ENCODE measurements around the gene GOLGA7B.
A peak's percentile ranks its signal among the peaks of the same experiment; 100 is the strongest.

GOLGA7B gene

DNA sequence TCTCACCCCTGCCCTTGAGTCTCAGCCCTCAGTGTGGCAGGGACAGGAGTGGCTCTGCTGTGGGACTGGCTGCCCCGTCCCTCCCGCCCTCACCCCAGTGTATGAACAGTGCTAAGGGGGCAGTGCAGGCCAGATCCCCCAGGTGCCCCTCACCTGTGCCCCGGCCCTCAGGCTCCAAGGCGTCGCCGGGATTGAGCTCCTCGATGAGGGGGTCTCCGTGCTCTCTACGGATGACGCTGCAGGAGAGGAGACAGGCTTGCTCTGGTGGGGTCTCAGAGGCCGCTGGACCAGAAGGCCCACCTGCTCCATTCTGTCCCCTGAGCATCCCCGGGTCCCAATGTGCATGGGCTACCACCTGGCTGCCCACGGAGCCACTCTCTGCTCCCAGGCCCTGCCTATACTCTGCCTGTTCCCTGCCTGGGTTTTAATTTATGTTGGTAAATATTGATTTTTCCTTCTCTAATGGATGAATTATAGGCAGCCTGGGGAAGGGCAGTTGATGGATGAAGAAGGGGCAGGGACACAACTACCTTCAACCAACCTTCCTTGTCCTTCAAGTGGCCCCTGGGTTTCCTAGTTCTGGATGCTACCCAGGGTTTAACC, 47.2 kb downstream of the GOLGA7B start:
- no peak for DNase-seq

GRCh38 chr10:97898429-97898828, 48.8 kb downstream of the GOLGA7B start:
- DNase-seq = no peak

DNA sequence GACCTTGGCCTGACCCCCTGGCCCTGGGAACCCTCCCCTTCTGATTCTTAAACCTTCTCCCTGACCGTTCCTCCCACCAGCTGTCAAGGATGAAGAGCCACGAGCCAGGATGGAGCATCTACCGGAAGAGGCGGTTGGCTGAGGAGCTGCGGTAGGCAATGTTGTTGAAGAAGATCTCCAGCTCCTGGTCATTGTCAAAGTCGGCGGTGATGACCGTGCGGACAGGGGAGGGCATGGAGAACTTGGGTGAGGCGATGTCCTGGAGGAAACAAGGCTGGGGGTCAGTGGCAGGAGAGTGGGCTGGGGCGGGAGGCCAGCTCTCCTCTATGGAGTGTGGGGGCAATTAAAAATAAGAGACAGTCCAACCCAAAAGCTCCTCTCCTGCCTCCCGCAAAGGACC, 51.7 kb downstream of the GOLGA7B start:
- no peak for DNase-seq

- DNase-seq = no peak
Observed at GRCh38 chr10:97903128-97904017, 53.7 kb downstream of the GOLGA7B start.

- no peak for DNase-seq
Observed at GRCh38 chr10:97904018-97904381, 54.4 kb downstream of the GOLGA7B start.

- DNase-seq = no peak
Observed at GRCh38 chr10:97904576-97904975, 54.9 kb downstream of the GOLGA7B start.

- DNase-seq = no peak
Observed at GRCh38 chr10:97905276-97905675, 55.6 kb downstream of the GOLGA7B start.

DNA sequence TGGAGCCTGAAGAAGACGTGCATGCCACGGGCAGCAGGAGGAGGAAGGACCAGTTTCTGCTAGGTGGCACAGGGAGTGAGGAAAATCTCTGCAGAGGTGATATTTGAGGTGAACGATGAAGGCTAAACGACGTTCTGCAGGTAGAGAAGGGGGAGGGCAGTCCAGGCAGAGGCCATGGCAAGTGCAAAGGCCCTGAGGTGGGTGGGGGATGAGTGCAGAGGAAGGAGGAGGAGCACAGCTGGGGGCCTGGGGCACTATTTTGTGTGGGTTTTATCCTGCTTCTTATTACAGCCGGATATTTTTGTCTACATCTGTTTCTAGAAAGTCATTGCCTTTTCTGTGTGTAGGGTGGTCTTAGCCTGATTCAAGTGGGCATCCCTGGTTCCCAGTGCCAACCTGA, 57.6 kb downstream of the GOLGA7B start:
- DNase-seq = no peak

GRCh38 chr10:97907830-97908229, 58.2 kb downstream of the GOLGA7B start:
- no peak for DNase-seq

DNA sequence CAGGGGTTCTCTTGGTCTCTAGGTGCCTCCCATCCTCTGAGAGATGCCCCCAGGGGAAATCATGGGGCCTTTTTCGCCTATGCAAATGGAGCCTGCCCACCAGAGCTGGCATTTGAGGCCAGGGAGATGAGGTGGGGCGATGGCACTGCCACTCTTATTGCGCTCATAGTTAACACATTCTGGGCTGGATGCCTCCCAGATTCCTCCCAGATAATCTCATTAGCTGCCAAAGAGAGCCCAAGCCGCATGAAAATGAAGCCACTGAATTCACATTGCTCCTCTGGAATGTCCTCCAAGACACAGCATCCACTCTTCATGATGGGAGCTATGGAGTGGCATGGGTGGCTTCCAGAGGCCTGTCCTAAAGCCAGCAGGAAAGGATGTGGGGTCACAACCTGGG, 61.0 kb downstream of the GOLGA7B start:
- DNase-seq = no peak

DNA sequence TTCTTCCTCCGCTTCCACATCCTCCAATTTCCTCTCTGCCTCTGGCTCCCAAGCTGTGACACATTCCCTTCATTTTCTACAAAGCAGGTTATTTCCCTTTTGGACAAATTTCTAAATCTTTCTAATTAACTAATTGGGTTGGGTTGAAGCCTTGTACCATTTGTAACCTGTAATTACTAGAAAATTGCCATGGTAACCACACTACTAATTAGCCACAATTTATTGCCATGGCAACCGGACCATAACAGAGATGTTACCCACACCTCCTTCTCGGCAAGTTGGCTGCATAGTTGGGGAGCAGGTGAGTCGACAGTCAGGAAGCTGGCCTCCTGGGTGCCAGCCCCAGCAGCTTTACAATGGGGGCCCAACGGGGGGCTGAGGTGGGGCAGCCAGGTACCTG, 61.6 kb downstream of the GOLGA7B start:
- DNase-seq = no peak

DNA sequence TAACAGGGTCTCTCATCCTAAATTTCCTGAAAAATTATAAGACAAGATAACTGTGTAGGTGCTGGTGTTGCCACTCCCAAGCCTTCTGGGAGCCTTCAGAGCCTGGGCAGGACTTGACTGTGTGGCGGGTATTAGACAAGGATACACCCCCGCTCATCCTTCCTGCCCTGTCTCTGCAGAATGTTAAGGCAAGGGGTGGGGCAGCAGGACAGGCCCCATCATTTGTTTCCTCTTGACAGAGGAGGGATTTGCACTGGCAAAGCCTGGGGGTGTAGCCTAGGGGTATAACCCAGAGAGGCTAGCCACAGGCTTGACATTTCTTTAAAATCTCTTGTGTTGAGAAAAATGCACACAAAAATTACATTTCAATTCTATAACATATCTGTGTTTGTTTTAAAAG, 63.5 kb downstream of the GOLGA7B start:
- no peak for DNase-seq

- no peak for DNase-seq
Observed at GRCh38 chr10:97913614-97914013, 64.0 kb downstream of the GOLGA7B start.

- DNase-seq = no peak
Observed at GRCh38 chr10:97914171-97914836, 64.7 kb downstream of the GOLGA7B start.

DNA sequence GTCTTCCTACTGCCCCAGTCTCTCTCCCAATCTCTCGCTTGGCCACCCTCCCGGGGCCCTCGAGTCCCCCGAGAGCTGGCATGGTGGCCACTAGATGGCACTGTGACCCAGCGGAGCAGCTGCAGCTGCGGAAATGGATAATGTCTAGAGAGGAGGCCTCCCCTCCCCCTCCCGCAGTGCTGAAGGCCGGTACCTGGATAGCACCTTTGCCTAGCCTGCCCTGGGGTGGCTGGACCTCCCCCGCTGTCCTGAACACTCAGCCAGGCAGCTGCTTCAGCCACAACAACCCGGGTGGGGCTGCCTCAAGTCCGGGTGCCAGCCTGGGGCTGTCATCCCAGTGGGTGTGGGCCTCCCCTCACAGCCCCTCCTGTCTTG, 65.2 kb downstream of the GOLGA7B start:
- DNase-seq = peak; percentile 59

DNA sequence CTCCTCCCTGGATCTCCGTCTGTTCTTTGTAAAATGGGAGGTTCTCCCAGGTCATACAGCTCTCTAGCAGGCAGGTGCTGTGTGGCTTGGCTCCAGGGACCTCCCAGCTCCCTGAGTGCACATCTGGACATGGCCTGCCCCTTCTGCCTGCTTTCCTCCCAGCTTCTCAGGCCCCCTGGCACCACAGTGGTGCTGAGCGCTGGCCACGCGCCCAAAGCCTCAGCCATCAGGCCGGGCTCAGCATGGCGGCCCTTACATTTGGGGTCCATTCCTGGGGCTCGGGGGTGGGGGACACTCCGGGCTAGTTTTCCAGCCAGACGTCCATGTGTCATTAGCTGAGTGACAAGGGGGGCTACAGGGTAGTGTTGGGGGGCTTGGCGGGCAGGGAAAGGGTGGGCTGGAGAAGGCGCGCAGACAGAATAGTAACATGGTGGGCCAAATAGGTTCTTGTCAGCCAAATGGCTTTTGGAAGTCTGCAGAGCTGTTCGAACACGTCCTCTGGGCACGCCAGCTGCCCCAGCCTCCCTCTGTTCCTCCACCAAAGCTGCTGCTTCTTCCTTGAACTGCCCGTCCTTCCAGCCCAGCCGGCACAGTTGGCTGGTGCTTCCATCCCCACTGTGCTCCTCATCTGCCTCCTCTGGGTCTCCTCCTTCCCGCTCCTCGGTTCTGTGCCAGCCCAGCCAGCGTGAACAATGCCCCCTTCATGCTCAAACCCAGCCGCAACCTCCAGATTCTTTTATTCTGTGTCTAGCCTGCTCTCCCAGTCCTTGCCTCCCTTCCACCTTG, 65.9 kb downstream of the GOLGA7B start:
- DNase-seq = no peak

DNA sequence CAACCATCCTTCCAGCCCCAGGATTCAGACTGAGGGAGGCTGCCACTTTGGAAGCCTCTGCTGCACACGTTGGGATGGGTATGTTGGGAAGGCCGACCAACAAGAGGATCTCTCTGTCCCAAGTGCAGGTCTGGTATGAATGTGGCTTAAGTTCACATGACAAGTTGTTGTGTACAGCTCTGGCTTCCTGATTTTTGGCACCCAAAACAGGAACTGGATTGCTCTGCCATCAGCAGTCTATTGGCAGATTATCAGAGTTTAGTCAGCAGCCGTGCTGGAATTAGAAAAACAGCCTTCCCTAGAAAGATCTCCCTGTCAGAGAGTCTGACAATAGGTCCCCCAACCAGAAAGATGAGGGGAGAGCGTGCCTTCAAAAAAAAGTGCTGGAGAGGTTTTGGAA, 66.9 kb downstream of the GOLGA7B start:
- no peak for DNase-seq

- no peak for DNase-seq
Observed at GRCh38 chr10:97919012-97919411, 69.4 kb downstream of the GOLGA7B start.

DNA sequence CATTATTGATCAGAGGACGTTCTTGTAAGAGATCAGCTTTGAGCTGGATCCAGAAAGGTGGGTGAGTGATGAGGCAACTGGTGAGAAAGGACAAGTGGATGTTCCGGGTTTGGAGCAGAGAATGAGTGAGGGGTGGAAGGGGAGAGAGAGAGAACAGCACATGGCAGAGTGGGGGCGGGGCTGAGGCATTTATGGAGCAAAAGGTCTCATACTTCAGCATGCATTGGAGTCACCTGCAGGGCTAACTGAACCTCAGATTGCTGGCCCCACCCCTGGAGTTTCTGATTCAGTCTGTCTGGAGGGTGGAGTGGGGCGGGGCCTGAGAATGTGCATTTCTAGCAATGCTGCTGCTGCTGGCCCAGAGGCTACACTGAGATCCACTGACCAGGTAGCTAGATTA, 71.2 kb downstream of the GOLGA7B start:
- no peak for DNase-seq

All from T-helper 9 cell (primary cell).